Lower lobe of right lung (tissue), 2 donors: ENCODE data around the gene ANGPT4. TPM values are rescaled to one million over a fixed set of nuclear protein-coding genes. Genes with fewer than 3 reads are reported as not detected.
"Not testable (repeated sequence)": the region's sequence is repeated elsewhere in the genome, so short reads cannot be mapped to it uniquely, and the experiment has no call there.

Experiments
- ATAC-seq, 2 donors: fragments of 200-7000 bp; cut with Tn5 transposase; one replicate each; pipeline ENCODE4 v1.9.1; 2020 to 2022; ENCODE audit warnings: mild to moderate bottlenecking in 2 of 2, moderate library complexity in 2 of 2
- DNase-seq: peaks from one replicate; pipeline ENCODE4 v3.0.0-alpha.2; 2020
- H3K27ac ChIP-seq: fragments of 200-600 bp; one replicate; pipeline ENCODE4 v1.8.0; 2022
- H3K27me3 ChIP-seq: fragments of 200-600 bp; one replicate; pipeline ENCODE4 v1.8.0; 2022; ENCODE audit warnings: low read depth
- H3K36me3 ChIP-seq: fragments of 200-600 bp; one replicate; pipeline ENCODE4 v1.8.0; 2022; ENCODE audit warnings: mild to moderate bottlenecking
- H3K4me1 ChIP-seq: fragments of 200-600 bp; one replicate; pipeline ENCODE4 v1.8.0; 2022
- H3K4me3 ChIP-seq: fragments of 200-600 bp; one replicate; pipeline ENCODE4 v1.8.0; 2022; ENCODE audit warnings: mild to moderate bottlenecking
- H3K9me3 ChIP-seq: fragments of 200-600 bp; one replicate; pipeline ENCODE4 v1.8.0; 2022
- intact Hi-C: fragments of 100-400 bp; cut with DNase I; formaldehyde crosslinking; loops from one replicate; pipeline ENCODE4 v1.11.0; 2022
- total RNA-seq: library from RNA; stranded (reverse); fragmentation: NEBNext Ultra II Directional; extraction: Animal tissue kit (Norgen Biotek cat#: 25700); gene quantifications from one replicate; pipeline ENCODE4 v1.2.1, GENCODE V29; 2021
- TF ChIP-seq, protein P1 (sequence below): fragments of 200-600 bp; IDR thresholded peaks from one replicate; pipeline ENCODE4 v1.8.0; 2022; ENCODE audit warnings: antibody characterized with exemption, mild to moderate bottlenecking
- donor health status: DM: no; HTN: yes; CAD: no; lungs with severe emphysema.

The ANGPT4 gene
- total RNA-seq, 1 donor from 2014 or later, result 6.0 TPM

DNA sequence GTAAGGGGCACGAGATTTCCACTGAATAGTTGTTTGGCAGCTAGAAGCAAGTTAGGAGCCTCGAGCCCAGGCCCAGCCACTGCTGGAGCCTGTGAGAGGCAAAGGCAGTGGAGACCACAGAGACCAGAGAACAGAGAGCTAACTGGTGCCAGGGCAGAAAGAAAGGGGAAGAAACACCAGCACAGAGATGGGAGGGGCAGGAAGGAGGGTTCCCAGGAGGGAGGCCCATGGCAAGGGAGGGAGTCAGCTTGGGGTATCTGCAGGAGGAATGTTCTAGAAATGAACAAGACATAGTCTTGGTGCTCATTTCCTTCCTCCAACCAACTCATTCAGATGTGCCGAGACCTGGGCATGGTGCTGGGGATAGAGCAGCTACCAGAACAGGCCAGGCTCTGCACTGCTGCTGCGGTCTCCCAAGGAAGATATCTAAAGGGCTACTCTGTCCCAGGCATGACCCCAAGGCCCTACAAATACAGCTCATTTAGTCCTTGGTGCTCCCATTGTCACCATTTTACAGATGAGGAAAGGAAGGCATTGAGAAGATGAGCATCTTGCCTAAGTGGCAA, 10.7 kb downstream of the ANGPT4 start:
- intact Hi-C loops, result no loop called here
- no peaks in the 10 kb centered on the region for H3K36me3 ChIP-seq
- DNase-seq, result no peak
- H3K9me3 ChIP-seq, result no peaks in the 10 kb centered on the region
- H3K27me3 ChIP-seq, result no peaks in the 10 kb centered on the region
- peak; percentile 57 to 66 for ATAC-seq
- H3K4me1 ChIP-seq, result peaks cover 19% of the 10 kb centered on the region
- H3K27ac ChIP-seq, result no peak overlapping the region
- H3K4me3 ChIP-seq, result no peak overlapping the region
- TF ChIP-seq, protein P1, sequence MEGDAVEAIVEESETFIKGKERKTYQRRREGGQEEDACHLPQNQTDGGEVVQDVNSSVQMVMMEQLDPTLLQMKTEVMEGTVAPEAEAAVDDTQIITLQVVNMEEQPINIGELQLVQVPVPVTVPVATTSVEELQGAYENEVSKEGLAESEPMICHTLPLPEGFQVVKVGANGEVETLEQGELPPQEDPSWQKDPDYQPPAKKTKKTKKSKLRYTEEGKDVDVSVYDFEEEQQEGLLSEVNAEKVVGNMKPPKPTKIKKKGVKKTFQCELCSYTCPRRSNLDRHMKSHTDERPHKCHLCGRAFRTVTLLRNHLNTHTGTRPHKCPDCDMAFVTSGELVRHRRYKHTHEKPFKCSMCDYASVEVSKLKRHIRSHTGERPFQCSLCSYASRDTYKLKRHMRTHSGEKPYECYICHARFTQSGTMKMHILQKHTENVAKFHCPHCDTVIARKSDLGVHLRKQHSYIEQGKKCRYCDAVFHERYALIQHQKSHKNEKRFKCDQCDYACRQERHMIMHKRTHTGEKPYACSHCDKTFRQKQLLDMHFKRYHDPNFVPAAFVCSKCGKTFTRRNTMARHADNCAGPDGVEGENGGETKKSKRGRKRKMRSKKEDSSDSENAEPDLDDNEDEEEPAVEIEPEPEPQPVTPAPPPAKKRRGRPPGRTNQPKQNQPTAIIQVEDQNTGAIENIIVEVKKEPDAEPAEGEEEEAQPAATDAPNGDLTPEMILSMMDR, result no peak

DNA sequence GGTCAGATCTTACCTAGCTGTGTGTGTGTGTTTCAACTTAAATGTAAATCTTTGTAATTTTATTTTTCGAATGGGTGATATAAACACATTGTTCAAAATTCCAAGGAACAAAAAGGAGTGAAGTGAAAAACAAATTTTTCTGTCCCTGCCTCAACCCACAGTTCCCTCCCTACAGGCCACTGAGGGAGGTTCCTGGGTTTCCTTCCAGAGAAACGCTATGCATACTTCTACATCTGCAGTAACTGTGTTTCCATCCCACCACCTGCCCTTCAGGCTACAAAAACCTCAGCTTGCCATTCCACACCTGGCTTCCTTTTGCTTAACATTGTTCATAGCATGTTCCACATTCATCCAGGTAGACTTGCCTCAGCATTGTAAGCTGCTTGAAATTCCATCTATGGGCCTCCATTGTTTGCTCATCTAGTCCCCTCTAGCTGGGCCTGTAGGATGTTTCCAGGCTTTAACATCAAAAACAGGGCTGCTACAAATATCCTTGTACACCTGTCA, 12.0 kb downstream of the ANGPT4 start:
- Histone ChIP-seq H3K9me3 (no peaks in the 10 kb centered on the region), H3K27ac (no peak overlapping the region), H3K4me1 (peaks cover 19% of the 10 kb centered on the region), H3K4me3 (no peak overlapping the region), H3K36me3 (no peaks in the 10 kb centered on the region), H3K27me3 (no peaks in the 10 kb centered on the region)
- DNase-seq (no peak), ATAC-seq (no peak)
- intact Hi-C loops, result no loop called here
- TF ChIP-seq, protein P1, result no peak

DNA sequence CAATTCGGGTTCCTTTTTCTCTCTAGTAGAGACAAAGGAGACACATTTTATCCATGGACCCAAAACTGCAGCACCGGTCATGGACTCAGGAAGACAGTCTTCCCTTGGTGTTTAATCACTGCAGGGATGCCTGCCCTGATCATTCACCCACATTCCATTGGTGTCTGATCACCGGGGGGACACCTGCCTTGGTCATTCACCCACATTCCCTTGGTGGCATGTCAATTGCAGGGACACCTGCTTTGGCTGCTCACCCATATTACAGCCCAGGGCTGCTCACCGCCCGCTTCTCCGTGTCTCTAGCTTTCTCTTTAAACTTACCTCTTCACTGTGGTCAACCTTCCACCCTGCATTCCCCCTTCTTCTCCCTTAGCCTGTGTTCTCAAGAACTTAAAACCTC, 18.7 kb downstream of the ANGPT4 start:
- H3K27me3 ChIP-seq, intact Hi-C loops, H3K4me3 ChIP-seq, H3K27ac ChIP-seq, H3K4me1 ChIP-seq, H3K36me3 ChIP-seq, ATAC-seq, H3K9me3 ChIP-seq, DNase-seq: not testable (repeated sequence)

DNA sequence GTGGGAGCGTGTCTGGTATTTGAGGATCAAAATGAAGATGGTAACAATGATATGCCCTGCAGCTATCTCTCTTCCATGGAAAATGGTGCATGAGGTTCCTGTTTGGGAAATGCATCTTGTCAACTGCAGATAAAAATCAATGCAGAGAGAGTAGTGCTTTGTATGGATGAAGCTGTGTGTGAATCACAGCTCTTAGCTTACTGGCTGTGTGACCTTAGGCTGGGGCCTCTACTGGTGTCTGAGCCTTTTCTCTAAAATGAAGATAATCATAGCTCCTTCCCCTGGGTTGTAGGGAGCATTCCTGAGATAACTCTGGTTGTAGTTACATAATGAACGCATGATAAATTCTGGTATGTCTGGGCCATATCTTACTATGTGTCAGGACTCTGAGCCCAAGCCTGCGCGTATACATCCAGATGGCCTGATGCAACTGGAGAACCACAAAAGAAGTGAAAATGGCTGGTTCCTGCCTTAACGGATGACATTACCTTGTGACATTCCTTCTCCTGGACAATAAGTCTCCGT, 19.6 kb downstream of the ANGPT4 start:
- Histone ChIP-seq H3K4me1 (no peaks in the 10 kb centered on the region), H3K4me3 (no peak overlapping the region)
- no peak for ATAC-seq

DNA sequence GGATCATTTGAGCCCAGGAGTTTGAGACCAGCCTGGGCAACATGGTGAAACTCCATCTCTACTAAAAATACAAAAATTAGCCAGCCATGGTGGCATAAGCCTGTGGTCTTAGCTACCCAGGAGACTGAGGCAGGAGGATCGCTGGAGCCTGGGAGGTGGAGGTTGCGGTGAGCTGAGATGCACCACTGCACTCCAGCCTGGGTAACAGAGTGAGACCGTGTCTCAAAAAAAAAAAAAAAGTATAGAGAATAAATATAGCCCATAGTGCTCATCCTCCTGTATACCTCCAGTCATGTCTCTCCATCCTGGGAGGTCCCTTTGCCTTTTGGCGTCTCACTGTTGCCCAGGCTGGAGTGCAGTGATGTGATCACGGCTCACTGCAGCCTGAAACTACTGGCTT, 23.8 kb downstream of the ANGPT4 start:
- ATAC-seq, H3K4me3 ChIP-seq, DNase-seq, H3K4me1 ChIP-seq, intact Hi-C loops, H3K27ac ChIP-seq, H3K9me3 ChIP-seq, H3K27me3 ChIP-seq, H3K36me3 ChIP-seq: not testable (repeated sequence)

More for the DNA sequence above, 19.6 kb downstream of the ANGPT4 start:
- TF ChIP-seq, protein P1, result no peak
- H3K36me3 ChIP-seq, result no peaks in the 10 kb centered on the region
- no peaks in the 10 kb centered on the region for H3K9me3 ChIP-seq
- no peak for DNase-seq
- no peaks in the 10 kb centered on the region for H3K27me3 ChIP-seq
- intact Hi-C loops, result no loop called here
- no peak overlapping the region for H3K27ac ChIP-seq

DNA sequence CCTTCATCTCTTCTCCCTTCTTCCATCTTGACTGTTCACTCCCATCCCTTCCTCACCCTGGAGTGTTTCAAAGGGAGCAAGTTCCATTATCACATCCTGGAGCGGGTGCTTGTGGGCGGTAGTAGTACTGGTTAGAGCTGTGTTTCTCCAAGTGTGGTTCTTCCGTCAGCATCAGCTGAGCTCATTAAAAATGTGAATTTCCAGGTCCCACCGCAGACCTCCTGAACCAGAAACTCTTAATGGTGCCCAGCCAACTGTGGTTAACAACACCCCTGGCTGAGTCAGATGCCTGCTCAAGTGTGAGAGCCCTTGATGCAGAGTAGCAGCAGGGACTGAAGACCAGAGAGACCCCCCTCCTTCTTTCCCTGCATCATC, 24.4 kb downstream of the ANGPT4 start:
- Histone ChIP-seq H3K27ac (no peak overlapping the region), H3K9me3 (no peaks in the 10 kb centered on the region), H3K4me3 (no peak overlapping the region), H3K36me3 (no peaks in the 10 kb centered on the region), H3K4me1 (peaks cover 4% of the 10 kb centered on the region), H3K27me3 (no peaks in the 10 kb centered on the region)
- TF ChIP-seq, protein P1, result no peak
- DNase-seq (no peak), ATAC-seq (no peak)
- intact Hi-C loops, result no loop called here
